Posterior cingulate gyrus (tissue), 11 donors: Measurements from ENCODE around the gene E4F1.
A peak's percentile ranks its signal among the peaks of the same experiment; 100 is the strongest.
"Not testable (repeated sequence)": the region's sequence is repeated elsewhere in the genome, so short reads cannot be mapped to it uniquely, and the experiment has no call there.

ENCODE experiments used
- DNase-seq, 10 donors: peaks; one replicate each; pipeline versions ENCODE4 v3.0.0 to v3.0.0-alpha.2; 2020 to 2021; ENCODE audit warnings: mixed read lengths in 3 of 10
- intact Hi-C: fragments of 100-400 bp; cut with DNase I; formaldehyde crosslinking; loops from one replicate; pipeline ENCODE4 v1.15.1; 2023

The E4F1 gene

GRCh38 chr16:2189252-2189893, 34.0 kb upstream of the E4F1 start:
- no peak for DNase-seq
- intact Hi-C loops, result no loop called here

GRCh38 chr16:2190002-2190658, 33.3 kb upstream of the E4F1 start:
- intact Hi-C loops, result no loop called here
- no peak for DNase-seq

- intact Hi-C loops, result no loop called here
- peak in 7 of 10 donors; percentile 47 to 94 (median 70) for DNase-seq
Measured at GRCh38 chr16:2190659-2191445, 32.5 kb upstream of the E4F1 start.

GRCh38 chr16:2191446-2191706, 32.0 kb upstream of the E4F1 start:
- intact Hi-C loops, result no loop called here
- no peak for DNase-seq

GRCh38 chr16:2194166-2194834, 29.1 kb upstream of the E4F1 start:
- DNase-seq, result peak in 2 of 10 donors; percentile 57 to 71
- intact Hi-C loops, result no loop called here

GRCh38 chr16:2194852-2195321, 28.5 kb upstream of the E4F1 start:
- intact Hi-C loops, result no loop called here
- DNase-seq, result no peak

- intact Hi-C loops, result no loop called here
- DNase-seq, result no peak
Measured at GRCh38 chr16:2195322-2196161, 27.8 kb upstream of the E4F1 start.

- peak in 1 of 10 donors; percentile 31 for DNase-seq
- intact Hi-C loops, result no loop called here
Measured at GRCh38 chr16:2196162-2196980, 27.0 kb upstream of the E4F1 start, which contains the start of gene CASKIN1. TSS of gene CASKIN1 (minus strand) at chr16:2196605. CDS start at chr16:2196432, 173 bp downstream.

- DNase-seq, result peak in 1 of 10 donors; percentile 63
- intact Hi-C loops, result no loop called here
Measured at GRCh38 chr16:2196981-2197511, 26.3 kb upstream of the E4F1 start.

GRCh38 chr16:2197765-2198164, 25.6 kb upstream of the E4F1 start:
- intact Hi-C loops, result no loop called here
- no peak for DNase-seq

- DNase-seq, result no peak
- intact Hi-C loops, result no loop called here
Measured at GRCh38 chr16:2198283-2198682, 25.1 kb upstream of the E4F1 start.

GRCh38 chr16:2199095-2199494, 24.3 kb upstream of the E4F1 start:
- no peak for DNase-seq
- intact Hi-C loops, result no loop called here

GRCh38 chr16:2199621-2200139, 23.7 kb upstream of the E4F1 start:
- no peak for DNase-seq
- intact Hi-C loops, result no loop called here

- DNase-seq, result no peak
- intact Hi-C loops, result no loop called here
Measured at GRCh38 chr16:2200313-2200712, 23.1 kb upstream of the E4F1 start.

GRCh38 chr16:2203119-2203688, 20.2 kb upstream of the E4F1 start:
- intact Hi-C loops, DNase-seq: not testable (repeated sequence)

- intact Hi-C loops, result loop anchor here (1.0 to 5.0 kb wide), 2 partner anchors 47 to 64 kb away; partner anchors contain the start of genes RNPS1 and TRAF7
- DNase-seq, result peak in 2 of 10 donors; percentile 62 to 83
Measured at GRCh38 chr16:2204416-2205103, 18.8 kb upstream of the E4F1 start.

GRCh38 chr16:2205104-2205966, 18.1 kb upstream of the E4F1 start, which contains the start of gene MLST8:
TSS of gene MLST8 (plus strand) at chr16:2205454. CDS start at chr16:2206086, 632 bp downstream.
- DNase-seq, result peak; percentile 75 to 97 (median 84)
- intact Hi-C loops, result loop anchor here (1.0 to 5.0 kb wide), 2 partner anchors 48 to 63 kb away; partner anchors contain the start of genes RNPS1 and TRAF7
